ENCODE data around the gene FGD3.

DNA sequence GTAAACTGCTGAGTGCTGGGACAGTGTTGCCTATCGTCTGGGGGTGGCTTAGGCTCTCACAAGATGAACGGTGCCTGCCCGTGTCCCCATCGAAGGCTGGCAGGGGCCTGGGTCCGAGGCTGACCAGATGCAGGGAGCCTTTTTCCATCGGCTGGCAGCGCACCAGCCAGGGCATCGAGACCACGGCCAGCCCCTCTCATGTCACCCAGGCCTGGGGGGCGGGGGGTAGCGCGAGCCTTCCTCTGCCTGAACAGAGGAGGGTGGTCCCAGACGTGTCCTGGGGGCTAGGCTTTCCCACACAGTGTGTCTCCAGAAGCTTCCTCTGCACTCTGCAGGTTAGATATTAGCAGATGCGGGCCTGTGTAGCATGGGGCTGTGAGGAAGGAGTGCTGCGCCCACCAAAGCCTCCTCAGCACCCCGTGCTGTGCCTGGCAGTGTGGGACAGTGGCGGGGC is 17.3 kb downstream of the FGD3 start:
- TF ChIP-seq GATA2 (IDR thresholded peaks at IDR 0.05; ENCODE audit: low read depth, low read length) (no peak), GATA3 (IDR thresholded peaks at IDR 0.05; ENCODE audit: low read depth, low read length) (no peak)
